Panc1 (cell line): ENCODE measurements around the gene ANKMY2. TPM values are rescaled to one million over a fixed set of nuclear protein-coding genes. Genes with fewer than 3 reads are reported as not detected.
"Not testable (repeated sequence)": the region's sequence is repeated elsewhere in the genome, so short reads cannot be mapped to it uniquely, and the experiment has no call there.

ENCODE experiments used
- ATAC-seq: fragments of 200-7000 bp; cut with Tn5 transposase; 2 replicates; pipeline ENCODE4 v1.9.1; 2020; ENCODE audit warnings: mild to moderate bottlenecking, moderate library complexity
- BruUV-seq: library from RNA; stranded (reverse); fragments of 400-500 nt; replicated peaks from 2 replicates; lab custom pipeline; 2021; lab: Mats Ljungman, UMichigan
- CTCF ChIA-PET: fragments of 300-600 bp; sonication (Branson Sonifier 250); formaldehyde crosslinking; loops from one replicate; lab custom pipeline; 2022; ENCODE audit warnings: antibody characterized with exemption; lab: Charles Lee
- POLR2A ChIA-PET: fragments of 300-600 bp; sonication (Branson Sonifier 250); formaldehyde crosslinking; loops from one replicate; lab custom pipeline; 2022; ENCODE audit warnings: antibody characterized with exemption; lab: Charles Lee
- DNase-seq: peaks from one replicate; pipeline ENCODE4 v3.0.0-alpha.2; 2010; ENCODE audit warnings: low read depth, low spot score
- H3K27ac ChIP-seq: 2 replicates; pipeline ENCODE4 v1.5.1; 2011; ENCODE audit warnings: mild to moderate bottlenecking, low read length, inconsistent platforms
- H3K27me3 ChIP-seq: fragments of 200-500 bp; sonication (Bioruptor generic); 2 replicates; pipeline ENCODE4 v1.6.0; 2014; ENCODE audit warnings: low read length, inconsistent platforms; ENCODE audit not compliant: control insufficient read depth, insufficient read depth
- H3K36me3 ChIP-seq: fragments of 200-500 bp; sonication (Bioruptor generic); 2 replicates; pipeline ENCODE4 v1.5.1; 2014; ENCODE audit warnings: inconsistent platforms, mild to moderate bottlenecking, low read length, moderate library complexity; ENCODE audit not compliant: control insufficient read depth, insufficient read depth
- H3K4me1 ChIP-seq: 2 replicates; pipeline ENCODE4 v1.5.1; 2011; ENCODE audit warnings: inconsistent platforms, mild to moderate bottlenecking, low read length, moderate library complexity; ENCODE audit not compliant: control insufficient read depth, insufficient read depth
- H3K4me3 ChIP-seq, 2 experiments: 2 replicates each; pipeline ENCODE4 v1.5.1; 2011 to 2012; ENCODE audit warnings: low read depth in 2 of 2, low read length in 2 of 2, mild to moderate bottlenecking in 2 of 2, inconsistent platforms in 1 of 2, moderate library complexity in 1 of 2
- H3K9me3 ChIP-seq: fragments of 200-500 bp; sonication (Bioruptor generic); 2 replicates; pipeline ENCODE4 v1.5.1; 2014; ENCODE audit warnings: low read depth, mild to moderate bottlenecking, inconsistent platforms, low read length, moderate library complexity; ENCODE audit not compliant: control insufficient read depth, insufficient read depth
- POLR2AphosphoS5 ChIP-seq: IDR thresholded peaks from 2 replicates; pipeline ENCODE4 v1.6.1; 2012; ENCODE audit warnings: mild to moderate bottlenecking, low read depth, low read length, moderate library complexity
- SIN3A ChIP-seq: IDR thresholded peaks from 2 replicates; pipeline ENCODE4 v1.6.1; 2012; ENCODE audit warnings: low read depth, mild to moderate bottlenecking, low read length, moderate library complexity, borderline replicate concordance; ENCODE audit not compliant: insufficient read depth
- TCF7L2 ChIP-seq: IDR thresholded peaks from 2 replicates; pipeline ENCODE4 v1.6.1; 2011; ENCODE audit warnings: mild to moderate bottlenecking, low read depth, low read length, inconsistent platforms
- in situ Hi-C: cut with HindIII; loops from 2 replicates; pipeline ENCODE4 v1.10.0; 2016; ENCODE audit warnings: low sequenced_read_pairs, low pct_unique_long_range_greater_than_20kb
- intact Hi-C: fragments of 100-400 bp; cut with micrococcal nuclease; formaldehyde crosslinking; loops from one replicate; pipeline ENCODE4 v1.10.0; 2022; ENCODE audit not compliant: unreplicated experiment
- total RNA-seq: library from RNA; stranded (reverse); gene quantifications from one replicate; pipeline ENCODE4 v1.2.1, GENCODE V29; 2021; ENCODE audit not compliant: unreplicated experiment
- TF ChIP-seq, protein P1 (sequence below): fragments of 450-650 bp; IDR thresholded peaks from 2 replicates; pipeline ENCODE4 v1.5.1; 2017; ENCODE audit warnings: mild to moderate bottlenecking

Gene ANKMY2
- total RNA-seq, 1 experiment from 2014 or later: 18.6 TPM

DNA sequence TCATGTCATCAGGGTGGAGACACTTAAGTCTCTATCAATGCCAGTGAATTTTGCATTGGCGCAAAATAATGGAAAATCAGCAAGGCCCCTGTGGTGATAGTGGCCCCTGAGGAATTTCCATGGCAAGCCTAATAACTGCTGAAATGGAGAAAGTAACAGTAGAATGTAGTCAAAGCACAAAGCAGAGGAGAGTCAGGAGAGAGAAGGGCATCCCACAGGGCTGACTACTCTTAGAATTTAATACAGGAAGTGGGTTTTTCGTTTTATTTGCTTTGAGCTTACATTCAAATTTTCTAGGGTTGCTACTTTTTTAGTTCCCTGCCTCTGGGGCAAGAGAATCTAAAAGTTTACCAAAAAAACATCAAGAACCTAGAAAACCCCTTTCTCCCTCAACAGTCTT, 39.4 kb upstream of the ANKMY2 start:
- Histone ChIP-seq H3K4me1 (no peaks in the 10 kb centered on the region), H3K9me3 (no peaks in the 10 kb centered on the region), H3K27ac (no peak overlapping the region), H3K4me3 (no peak overlapping the region), H3K27me3 (no peaks in the 10 kb centered on the region), H3K36me3 (peaks cover 46% of the 10 kb centered on the region)
- ChIA-PET POLR2A (no interaction called here), CTCF (no interaction called here)
- in situ Hi-C loops: no loop called here
- intact Hi-C loops: no loop called here
- ATAC-seq (no peak), DNase-seq (no peak)
- BruUV-seq: no TSS peak
- TF ChIP-seq, protein P1, sequence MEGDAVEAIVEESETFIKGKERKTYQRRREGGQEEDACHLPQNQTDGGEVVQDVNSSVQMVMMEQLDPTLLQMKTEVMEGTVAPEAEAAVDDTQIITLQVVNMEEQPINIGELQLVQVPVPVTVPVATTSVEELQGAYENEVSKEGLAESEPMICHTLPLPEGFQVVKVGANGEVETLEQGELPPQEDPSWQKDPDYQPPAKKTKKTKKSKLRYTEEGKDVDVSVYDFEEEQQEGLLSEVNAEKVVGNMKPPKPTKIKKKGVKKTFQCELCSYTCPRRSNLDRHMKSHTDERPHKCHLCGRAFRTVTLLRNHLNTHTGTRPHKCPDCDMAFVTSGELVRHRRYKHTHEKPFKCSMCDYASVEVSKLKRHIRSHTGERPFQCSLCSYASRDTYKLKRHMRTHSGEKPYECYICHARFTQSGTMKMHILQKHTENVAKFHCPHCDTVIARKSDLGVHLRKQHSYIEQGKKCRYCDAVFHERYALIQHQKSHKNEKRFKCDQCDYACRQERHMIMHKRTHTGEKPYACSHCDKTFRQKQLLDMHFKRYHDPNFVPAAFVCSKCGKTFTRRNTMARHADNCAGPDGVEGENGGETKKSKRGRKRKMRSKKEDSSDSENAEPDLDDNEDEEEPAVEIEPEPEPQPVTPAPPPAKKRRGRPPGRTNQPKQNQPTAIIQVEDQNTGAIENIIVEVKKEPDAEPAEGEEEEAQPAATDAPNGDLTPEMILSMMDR: no peak
- TF ChIP-seq TCF7L2: no peak
- TF ChIP-seq POLR2AphosphoS5: no peak

DNA sequence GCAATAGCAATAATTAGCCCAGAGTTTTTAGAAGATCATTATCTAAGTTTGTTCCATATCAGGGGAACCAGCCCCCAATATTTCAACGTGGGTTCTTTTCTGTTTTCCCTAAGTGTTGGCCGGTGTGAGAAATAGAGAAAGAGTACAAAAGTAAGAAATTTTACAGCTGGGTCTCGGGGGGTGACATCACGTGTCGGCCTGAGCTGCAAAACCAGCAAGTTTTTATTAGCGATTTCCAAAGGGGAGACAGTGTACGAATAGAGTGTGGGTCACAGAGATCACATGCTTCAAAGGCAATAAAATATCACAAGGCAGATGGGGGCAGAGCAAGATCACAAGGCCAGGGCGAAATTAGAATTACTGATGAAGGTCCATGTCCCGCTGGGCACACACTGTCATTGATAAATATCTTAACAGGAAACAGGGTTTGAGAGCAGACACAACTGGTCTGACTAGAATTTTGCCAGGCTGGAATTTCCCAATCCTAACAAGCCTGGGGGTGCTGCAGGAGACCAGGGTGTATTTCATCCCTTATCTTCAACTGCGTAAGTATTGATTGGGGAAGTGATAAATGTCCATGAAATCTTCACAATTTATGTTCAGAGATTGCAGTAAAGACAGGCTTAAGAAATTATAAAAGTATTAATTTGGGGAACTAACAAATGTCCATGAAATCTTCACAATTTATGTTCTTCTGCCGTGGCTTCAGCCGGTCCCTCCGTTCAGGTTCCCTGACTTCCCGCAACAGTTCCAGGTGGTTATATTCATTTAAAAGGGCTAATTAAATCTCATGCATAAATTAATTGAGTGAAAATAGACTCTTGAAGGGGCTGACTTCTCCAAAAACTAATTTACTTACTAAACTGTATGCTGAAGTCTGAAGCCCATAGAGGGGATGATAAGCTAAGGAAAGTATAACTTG, 33.4 kb upstream of the ANKMY2 start:
- CTCF ChIA-PET, in situ Hi-C loops, H3K4me3 ChIP-seq, H3K9me3 ChIP-seq, H3K27me3 ChIP-seq, ATAC-seq, H3K4me1 ChIP-seq, DNase-seq, BruUV-seq, H3K27ac ChIP-seq, intact Hi-C loops: not testable (repeated sequence)
- H3K36me3 ChIP-seq: peaks cover 28% of the 10 kb centered on the region
- POLR2A ChIA-PET: interaction anchor here (0.7 kb wide), 1 partner anchor 24 kb away, joined by 12 read pairs; no protein-coding TSS in a partner anchor

- Histone ChIP-seq H3K9me3 (no peaks in the 10 kb centered on the region), H3K27me3 (no peaks in the 10 kb centered on the region), H3K4me1 (no peaks in the 10 kb centered on the region), H3K36me3 (peaks cover 20% of the 10 kb centered on the region), H3K4me3 (no peak overlapping the region), H3K27ac (no peak overlapping the region)
- ATAC-seq (no peak), DNase-seq (no peak)
- POLR2A ChIA-PET: interaction anchor here (0.7 kb wide), 1 partner anchor 23 kb away, joined by 12 read pairs; no protein-coding TSS in a partner anchor
- CTCF ChIA-PET: no interaction called here
- BruUV-seq: no TSS peak
- intact Hi-C loops: no loop called here
- in situ Hi-C loops: no loop called here
- TF ChIP-seq SIN3A (no peak), TCF7L2 (no peak)
- TF ChIP-seq, protein P1: no peak
Observed at GRCh38 chr7:16677978-16678494, 32.5 kb upstream of the ANKMY2 start.
